SK-N-SH (cell line): ENCODE measurements around the gene RFLNA. TPM values are rescaled to one million over a fixed set of nuclear protein-coding genes. Genes with fewer than 3 reads are reported as not detected.

Experiments used
- CTCF ChIA-PET: fragments of 300-600, 350-600 bp; formaldehyde crosslinking; extraction: SDS; loops from one replicate; lab custom pipeline; 2021; lab: Yijun Ruan, JAX
- POLR2A ChIA-PET: fragments of 350-600 bp; sonication (Branson Sonifier 250); formaldehyde crosslinking; extraction: SDS; loops from one replicate; lab custom pipeline; 2020; ENCODE audit warnings: antibody characterized with exemption, inconsistent platforms; lab: Yijun Ruan, JAX
- DNase-seq: peaks from one replicate; pipeline ENCODE4 v3.0.0; 2012
- H2AFZ ChIP-seq: fragments of 200-600 bp; sonication (generic); 2 replicates; pipeline ENCODE4 v1.8.1; 2016; ENCODE audit warnings: antibody characterized with exemption, mild to moderate bottlenecking, low read depth
- H3F3A ChIP-seq: fragments of 200-600 bp; sonication (generic); replicated peaks from 2 replicates; pipeline ENCODE3; 2016; ENCODE audit warnings: antibody characterized with exemption, mild to moderate bottlenecking; ENCODE audit not compliant: insufficient read depth
- H3K27ac ChIP-seq, 2 experiments: fragments of 200-500 bp in 1 of 2; fragments of 200-600 bp in 1 of 2; sonication (Bioruptor generic) in 1 of 2; sonication (generic), shearing (Covaris generic) in 1 of 2; 2 replicates each; pipeline versions ENCODE4 v1.5.1 to v1.6.1; 2014 to 2016; ENCODE audit warnings: low read depth in 2 of 2, inconsistent platforms in 1 of 2, low read length in 1 of 2, mild to moderate bottlenecking in 1 of 2, mixed read lengths in 1 of 2
- H3K27me3 ChIP-seq: fragments of 200-600 bp; sonication (generic), shearing (Covaris generic); 2 replicates; pipeline ENCODE4 v1.6.1; 2016; ENCODE audit warnings: mixed run types; ENCODE audit not compliant: insufficient read depth
- H3K36me3 ChIP-seq, 2 experiments: fragments of 200-500 bp in 1 of 2; fragments of 200-600 bp in 1 of 2; sonication (Bioruptor generic) in 1 of 2; sonication (generic) in 1 of 2; replicated peaks in 1 of 2; 2 replicates each; pipeline versions ENCODE3 to v1.5.1; 2014 to 2016; ENCODE audit warnings: low read length in 1 of 2, mild to moderate bottlenecking in 1 of 2; ENCODE audit not compliant: insufficient read depth in 2 of 2, control insufficient read depth in 1 of 2
- H3K4me1 ChIP-seq, 2 experiments: fragments of 200-500 bp in 1 of 2; fragments of 200-600 bp in 1 of 2; sonication (Bioruptor generic) in 1 of 2; sonication (generic), shearing (Covaris generic) in 1 of 2; 2 replicates each; pipeline versions ENCODE4 v1.5.1 to v1.6.1; 2014 to 2016; ENCODE audit warnings: low read depth in 1 of 2, low read length in 1 of 2, mixed run types in 1 of 2; ENCODE audit not compliant: insufficient read depth in 2 of 2, control insufficient read depth in 1 of 2
- H3K4me2 ChIP-seq: fragments of 200-600 bp; sonication (generic), shearing (Covaris generic); 2 replicates; pipeline ENCODE4 v1.6.1; 2017; ENCODE audit warnings: mixed run types
- H3K4me3 ChIP-seq, 2 experiments: fragments of 200-500 bp in 1 of 2; fragments of 200-600 bp in 1 of 2; sonication (Bioruptor generic) in 1 of 2; sonication (generic), shearing (Covaris generic) in 1 of 2; 2 replicates each; pipeline versions ENCODE4 v1.5.1 to v1.8.1; 2014 to 2016; ENCODE audit warnings: low read depth in 2 of 2, inconsistent platforms in 1 of 2, low read length in 1 of 2, mild to moderate bottlenecking in 1 of 2, mixed read lengths in 1 of 2, moderate library complexity in 1 of 2
- H3K79me2 ChIP-seq: fragments of 200-600 bp; sonication (generic); 2 replicates; pipeline ENCODE4 v1.8.1; 2017; ENCODE audit warnings: mild to moderate bottlenecking; ENCODE audit not compliant: insufficient read depth
- H3K9ac ChIP-seq: fragments of 200-600 bp; sonication (generic); 2 replicates; pipeline ENCODE4 v1.6.1; 2017; ENCODE audit warnings: mixed run types
- H3K9me2 ChIP-seq: fragments of 200-600 bp; sonication (generic); 2 replicates; pipeline ENCODE4 v1.6.1; 2017; ENCODE audit warnings: mixed run types
- H3K9me3 ChIP-seq: fragments of 200-600 bp; sonication (generic); 2 replicates; pipeline ENCODE4 v1.6.1; 2017; ENCODE audit warnings: mixed run types, mild to moderate bottlenecking, moderate library complexity
- H4K20me1 ChIP-seq: fragments of 200-600 bp; sonication (generic); 2 replicates; pipeline ENCODE4 v1.6.1; 2017; ENCODE audit warnings: mild to moderate bottlenecking, mixed run types; ENCODE audit not compliant: insufficient read depth
- CHD2 ChIP-seq: fragments of 150-350 bp; IDR thresholded peaks from 2 replicates; pipeline ENCODE4 v1.6.1; 2018; ENCODE audit warnings: low read length; ENCODE audit not compliant: partially characterized antibody
- EP300 ChIP-seq, 2 experiments: IDR thresholded peaks; 2 replicates each; pipeline versions ENCODE4 v1.4.0 to v1.6.1; 2012; ENCODE audit warnings: borderline replicate concordance in 1 of 2, low read depth in 1 of 2, low read length in 1 of 2
- FOSL2 ChIP-seq: IDR thresholded peaks from 2 replicates; pipeline ENCODE4 v1.4.0; 2012; ENCODE audit warnings: low read depth, mild to moderate bottlenecking, moderate library complexity, borderline replicate concordance
- FOXM1 ChIP-seq: IDR thresholded peaks from 2 replicates; pipeline ENCODE4 v1.4.0; 2012; ENCODE audit warnings: low read depth, mild to moderate bottlenecking
- GABPA ChIP-seq: IDR thresholded peaks from 2 replicates; pipeline ENCODE4 v1.4.0; 2012; ENCODE audit warnings: low read depth, mild to moderate bottlenecking
- GATA2 ChIP-seq: sonication (generic); formaldehyde crosslinking; IDR thresholded peaks from 2 replicates; pipeline ENCODE4 v1.5.0; 2020; ENCODE audit warnings: mild to moderate bottlenecking, missing genetic modification reagents
- JUND ChIP-seq: IDR thresholded peaks from 2 replicates; pipeline ENCODE4 v1.4.0; 2012
- MEF2A ChIP-seq: IDR thresholded peaks from 2 replicates; pipeline ENCODE4 v1.4.0; 2012; ENCODE audit warnings: low read depth, borderline replicate concordance
- MXI1 ChIP-seq: IDR thresholded peaks from 2 replicates; pipeline ENCODE4 v1.6.1; 2012; ENCODE audit warnings: mild to moderate bottlenecking, low read depth, low read length, improper control_type of control experiment
- NFIC ChIP-seq: IDR thresholded peaks from 2 replicates; pipeline ENCODE4 v1.4.0; 2012; ENCODE audit warnings: borderline replicate concordance
- RAD21 ChIP-seq: IDR thresholded peaks from 2 replicates; pipeline ENCODE4 v1.6.1; 2012; ENCODE audit warnings: mild to moderate bottlenecking, low read length
- RCOR1 ChIP-seq: fragments of 150-350 bp; IDR thresholded peaks from 2 replicates; pipeline ENCODE4 v1.6.1; 2017; ENCODE audit warnings: antibody characterized with exemption, low read length
- SIN3A ChIP-seq: IDR thresholded peaks from 2 replicates; pipeline ENCODE4 v1.6.1; 2012; ENCODE audit warnings: low read depth, mild to moderate bottlenecking, low read length, moderate library complexity, borderline replicate concordance
- TCF12 ChIP-seq: IDR thresholded peaks from 2 replicates; pipeline ENCODE4 v1.4.0; 2012
- YY1 ChIP-seq: IDR thresholded peaks from 2 replicates; pipeline ENCODE4 v1.4.0; 2012; ENCODE audit warnings: low read depth, mild to moderate bottlenecking
- WGBS: methylation state at CpG from one replicate; pipeline ENCODE4 v1.1.6; 2017; ENCODE audit warnings: low lambda C conversion rate; 5-methylcytosine and 5-hydroxymethylcytosine counted together
- polyA plus RNA-seq, 3 experiments: library from polyadenylated mRNA; depleted of rRNA; stranded (reverse); fragments of >200 nt; gene quantifications; 2 replicates each; pipeline ENCODE4 v1.2.3, GENCODE V29; 2012
- TF ChIP-seq, protein P1 (sequence below): IDR thresholded peaks from 2 replicates; pipeline ENCODE4 v1.4.0; 2012; ENCODE audit warnings: low read depth
- TF ChIP-seq, protein P2 (sequence below): fragments of 150-350 bp; IDR thresholded peaks from 2 replicates; pipeline ENCODE4 v1.6.1; 2017; ENCODE audit warnings: antibody characterized with exemption, low read length, low read depth, borderline replicate concordance
- TF ChIP-seq, protein P3 (sequence below): IDR thresholded peaks from 2 replicates; pipeline ENCODE4; 2012
- TF ChIP-seq, protein P4 (sequence below): fragments of 150-350 bp; IDR thresholded peaks from 2 replicates; pipeline ENCODE4 v1.6.1; 2016; ENCODE audit warnings: mild to moderate bottlenecking, low read depth, low read length

RFLNA gene
- polyA plus RNA-seq, 1 of the 3 experiments (the other 2 are of a cell fraction): 0.10 TPM

DNA sequence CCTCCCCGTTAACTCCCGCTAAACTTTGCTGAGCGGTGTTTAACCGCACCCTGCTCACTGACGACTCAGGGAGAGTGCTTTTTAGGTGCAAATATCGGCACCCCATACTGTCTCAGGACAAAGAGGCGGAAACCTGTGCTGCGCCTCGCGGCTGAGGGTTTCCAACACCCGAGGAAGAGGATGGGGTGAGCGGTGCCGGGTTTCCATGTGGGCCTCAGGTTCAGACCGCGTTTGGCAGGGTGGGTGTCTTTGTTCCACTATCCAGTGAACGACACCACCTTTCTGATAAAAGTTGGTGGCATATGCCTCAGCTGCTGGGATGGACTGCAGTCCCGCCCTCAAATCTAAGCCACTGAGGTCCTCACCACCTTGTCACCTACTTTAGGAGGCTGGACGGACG is 3.0 kb downstream of the RFLNA start:
- Histone ChIP-seq H3K27me3 (peaks cover 29% of the 10 kb centered on the region; the same call in 1 of the 2 replicates), H3K9ac (no peak overlapping the region), H3F3A (no peaks in the 10 kb centered on the region), H3K4me1 (peaks cover 0 to 4% of the 10 kb centered on the region in 2 experiments; a peak in 1 of 4 replicates), H3K9me3 (no peaks in the 10 kb centered on the region), H3K27ac (no peak overlapping the region), H3K9me2 (no peaks in the 10 kb centered on the region), H3K4me2 (no peak overlapping the region), H3K36me3 (no peaks in the 10 kb centered on the region), H4K20me1 (no peaks in the 10 kb centered on the region), H2AFZ (no peak overlapping the region), H3K4me3 (no peak overlapping the region), H3K79me2 (no peaks in the 10 kb centered on the region)
- no peak for DNase-seq
- TF ChIP-seq, protein P1, sequence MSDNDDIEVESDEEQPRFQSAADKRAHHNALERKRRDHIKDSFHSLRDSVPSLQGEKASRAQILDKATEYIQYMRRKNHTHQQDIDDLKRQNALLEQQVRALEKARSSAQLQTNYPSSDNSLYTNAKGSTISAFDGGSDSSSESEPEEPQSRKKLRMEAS: no peak
- TF ChIP-seq CHD2: no peak
- TF ChIP-seq RCOR1: no peak
- TF ChIP-seq MXI1: no peak
- TF ChIP-seq FOXM1: no peak
- no peak for TF ChIP-seq JUND
- no peak for TF ChIP-seq GABPA
- TF ChIP-seq, protein P2, sequence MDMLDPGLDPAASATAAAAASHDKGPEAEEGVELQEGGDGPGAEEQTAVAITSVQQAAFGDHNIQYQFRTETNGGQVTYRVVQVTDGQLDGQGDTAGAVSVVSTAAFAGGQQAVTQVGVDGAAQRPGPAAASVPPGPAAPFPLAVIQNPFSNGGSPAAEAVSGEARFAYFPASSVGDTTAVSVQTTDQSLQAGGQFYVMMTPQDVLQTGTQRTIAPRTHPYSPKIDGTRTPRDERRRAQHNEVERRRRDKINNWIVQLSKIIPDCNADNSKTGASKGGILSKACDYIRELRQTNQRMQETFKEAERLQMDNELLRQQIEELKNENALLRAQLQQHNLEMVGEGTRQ: no peak
- TF ChIP-seq, protein P3, sequence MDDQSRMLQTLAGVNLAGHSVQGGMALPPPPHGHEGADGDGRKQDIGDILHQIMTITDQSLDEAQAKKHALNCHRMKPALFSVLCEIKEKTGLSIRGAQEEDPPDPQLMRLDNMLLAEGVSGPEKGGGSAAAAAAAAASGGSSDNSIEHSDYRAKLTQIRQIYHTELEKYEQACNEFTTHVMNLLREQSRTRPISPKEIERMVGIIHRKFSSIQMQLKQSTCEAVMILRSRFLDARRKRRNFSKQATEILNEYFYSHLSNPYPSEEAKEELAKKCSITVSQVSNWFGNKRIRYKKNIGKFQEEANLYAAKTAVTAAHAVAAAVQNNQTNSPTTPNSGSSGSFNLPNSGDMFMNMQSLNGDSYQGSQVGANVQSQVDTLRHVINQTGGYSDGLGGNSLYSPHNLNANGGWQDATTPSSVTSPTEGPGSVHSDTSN: no peak
- TF ChIP-seq EP300 (IDR thresholded peaks at IDR 0.05; ENCODE audit: borderline replicate concordance in 1 of 2, low read depth in 1 of 2, low read length in 1 of 2): no peak
- POLR2A ChIA-PET: no interaction called here
- CTCF ChIA-PET: interaction anchor here (0.9 to 1.3 kb wide), 3 partner anchors 18 to 265 kb away, joined by 3 to 5 read pairs (median 4); no protein-coding TSS in a partner anchor
- 76% methylated on average over 19 of the region's 19 CpGs for WGBS

DNA sequence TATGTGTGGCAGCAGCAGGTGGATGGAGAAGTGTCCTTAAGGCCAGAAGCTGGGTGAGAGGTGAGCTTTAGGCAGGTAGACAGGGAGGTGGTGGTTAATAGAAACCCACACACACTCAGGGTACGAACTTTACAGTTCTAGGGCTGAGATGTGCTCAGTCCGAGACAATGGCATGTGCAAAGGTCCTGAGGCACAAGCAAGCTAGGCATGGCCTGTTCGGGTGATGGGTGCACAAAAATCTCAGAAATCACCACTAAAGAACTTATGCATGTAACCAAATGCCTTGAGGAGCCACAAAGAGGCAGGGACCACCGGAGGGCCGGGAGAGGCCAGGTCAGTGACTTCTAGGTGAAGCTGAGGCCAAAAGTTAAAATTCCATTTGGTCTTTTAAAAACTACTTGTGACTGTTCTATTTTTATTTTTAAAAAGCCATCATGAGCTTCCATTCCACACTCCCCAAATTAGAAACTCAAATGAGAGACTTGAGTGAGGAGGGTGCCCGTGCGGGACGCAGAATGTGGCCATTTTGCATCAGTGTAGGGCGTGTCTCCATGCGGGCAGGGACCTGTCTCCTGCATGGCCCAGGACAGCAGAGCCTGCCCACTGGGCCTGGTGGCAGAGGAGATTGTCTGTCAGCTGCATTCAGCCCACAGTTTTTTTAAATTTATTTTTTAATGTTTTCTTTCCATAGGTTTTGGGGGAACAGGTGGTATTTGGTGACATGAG is 4.0 kb downstream of the RFLNA start:
- Histone ChIP-seq H3K36me3 (no peaks in the 10 kb centered on the region), H3K9me2 (no peaks in the 10 kb centered on the region), H3K27ac (no peak overlapping the region), H4K20me1 (no peaks in the 10 kb centered on the region), H3K9me3 (no peaks in the 10 kb centered on the region), H3K27me3 (peaks cover 29% of the 10 kb centered on the region; the same call in 1 of the 2 replicates), H2AFZ (no peak overlapping the region), H3K9ac (no peak overlapping the region), H3K79me2 (no peaks in the 10 kb centered on the region), H3K4me3 (no peak overlapping the region), H3K4me1 (peaks cover 0 to 4% of the 10 kb centered on the region in 2 experiments; a peak in 1 of 4 replicates), H3K4me2 (no peak overlapping the region), H3F3A (no peaks in the 10 kb centered on the region)
- DNase-seq: no peak
- ChIA-PET CTCF (interaction anchor here (0.5 to 1.1 kb wide), 3 partner anchors 22 to 918 kb away, joined by 3 to 4 read pairs (median 3); no protein-coding TSS in a partner anchor), POLR2A (no interaction called here)
- 76% methylated on average over 10 of the region's 10 CpGs for WGBS
- TF ChIP-seq RAD21 (no peak), MXI1 (no peak), TCF12 (no peak), NFIC (no peak), MEF2A (no peak), CHD2 (no peak), YY1 (no peak), GATA2 (CRISPR knock-in tag) (no peak), SIN3A (no peak), FOXM1 (no peak), FOSL2 (no peak)
- TF ChIP-seq, protein P2: no peak
- TF ChIP-seq, protein P3: no peak
- TF ChIP-seq, protein P4, sequence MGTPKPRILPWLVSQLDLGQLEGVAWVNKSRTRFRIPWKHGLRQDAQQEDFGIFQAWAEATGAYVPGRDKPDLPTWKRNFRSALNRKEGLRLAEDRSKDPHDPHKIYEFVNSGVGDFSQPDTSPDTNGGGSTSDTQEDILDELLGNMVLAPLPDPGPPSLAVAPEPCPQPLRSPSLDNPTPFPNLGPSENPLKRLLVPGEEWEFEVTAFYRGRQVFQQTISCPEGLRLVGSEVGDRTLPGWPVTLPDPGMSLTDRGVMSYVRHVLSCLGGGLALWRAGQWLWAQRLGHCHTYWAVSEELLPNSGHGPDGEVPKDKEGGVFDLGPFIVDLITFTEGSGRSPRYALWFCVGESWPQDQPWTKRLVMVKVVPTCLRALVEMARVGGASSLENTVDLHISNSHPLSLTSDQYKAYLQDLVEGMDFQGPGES: no peak
